HG02759 (cell line): ENCODE data around the gene CZIB.
"Not testable (repeated sequence)": the region's sequence is repeated elsewhere in the genome, so short reads cannot be mapped to it uniquely, and the experiment has no call there.

Experiments used
- ATAC-seq: cut with Tn5 transposase; IDR thresholded peaks from one replicate; pipeline ENCODE4 v1.9.1; 2021; ENCODE audit warnings: mild to moderate bottlenecking, moderate library complexity; ENCODE audit not compliant: unreplicated experiment

The CZIB gene

DNA sequence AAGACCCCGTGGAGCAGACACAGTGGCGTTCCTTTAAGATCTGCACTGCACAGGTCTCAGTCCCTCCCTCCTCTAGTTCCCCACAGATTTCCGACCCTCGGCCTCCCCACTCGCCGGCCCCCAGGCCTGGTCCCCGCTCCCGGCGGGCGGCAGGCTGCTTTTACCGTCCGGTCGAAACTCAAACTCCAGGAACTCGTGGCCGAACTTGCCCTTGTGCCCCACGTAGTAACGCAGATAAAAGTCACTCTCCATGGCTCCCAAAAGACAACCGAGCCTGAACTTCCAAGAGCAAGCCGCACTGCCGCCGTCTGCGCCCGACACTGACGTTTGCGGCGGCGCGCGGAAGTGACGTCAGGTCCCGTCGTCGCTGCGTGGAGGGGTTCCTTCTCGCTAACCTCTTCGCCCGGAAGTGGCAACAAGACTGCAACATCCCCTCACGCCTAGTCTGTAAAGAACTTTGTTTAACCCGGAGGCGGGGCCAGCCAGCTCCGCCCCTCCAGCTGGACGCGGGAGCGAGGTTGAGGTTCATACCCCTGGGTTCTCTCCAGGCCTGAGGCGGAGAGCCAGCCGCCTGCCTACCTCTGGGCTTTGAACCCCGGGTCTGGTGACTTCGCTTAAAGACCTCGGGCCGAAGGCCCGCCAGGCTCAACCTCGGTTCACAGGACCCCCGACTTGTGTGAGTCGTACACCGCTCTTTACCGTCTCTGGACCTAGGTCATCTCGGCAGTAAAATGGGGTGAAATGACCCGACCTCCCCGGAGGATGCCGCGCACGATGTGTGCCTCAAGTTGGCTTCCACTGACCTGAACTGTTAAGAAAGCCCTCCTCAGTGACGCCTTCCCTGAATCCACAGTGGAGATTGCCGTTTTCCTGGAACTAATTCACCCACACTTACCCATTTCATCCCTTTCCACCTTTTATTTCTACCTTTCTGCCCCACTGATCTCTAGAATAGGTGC, 18.0 kb upstream of the CZIB start, which contains the start of gene MAGOH:
MAGOH (minus strand) TSS at position 322 of the 959 bp plus-strand sequence; CDS start at position 252, 70 bp downstream.
- peak; percentile 99 for ATAC-seq

DNA sequence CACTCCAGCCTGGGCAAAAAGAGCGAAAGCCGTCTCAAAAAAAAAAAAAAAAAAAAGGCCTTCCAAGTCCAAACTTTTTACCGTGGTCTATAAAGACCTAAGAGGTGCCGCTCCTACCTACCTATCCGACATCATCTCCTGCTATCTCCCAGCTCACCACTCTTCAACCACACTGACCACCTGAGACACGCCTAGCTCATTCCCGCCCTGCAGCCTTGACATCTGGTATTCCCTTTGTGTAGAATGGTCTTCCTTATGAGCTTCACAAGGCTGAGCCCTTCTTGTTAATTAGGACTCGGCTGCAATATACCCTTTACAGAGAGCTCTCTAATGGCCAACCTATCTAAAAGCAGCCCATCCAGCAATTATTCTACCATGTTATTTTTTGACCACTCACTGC, 17.2 kb upstream of the CZIB start:
- no peak for ATAC-seq

DNA sequence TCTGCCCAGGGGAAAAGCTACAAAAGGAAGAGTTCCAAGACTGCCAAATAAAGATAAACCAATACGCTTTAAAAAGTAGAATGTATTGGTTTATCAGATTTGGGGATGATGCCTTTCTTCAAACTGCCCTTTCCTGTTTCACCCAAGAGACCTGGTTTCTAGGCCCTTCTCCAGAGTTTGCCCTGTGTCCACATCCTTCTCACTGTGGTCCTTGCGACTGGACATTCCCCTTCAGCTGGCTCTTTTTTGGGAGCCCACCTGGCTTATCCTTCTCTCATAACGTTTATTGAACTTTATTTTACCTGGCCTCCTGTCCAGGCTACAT, 490 bp upstream of the CZIB start:
- no peak for ATAC-seq

DNA sequence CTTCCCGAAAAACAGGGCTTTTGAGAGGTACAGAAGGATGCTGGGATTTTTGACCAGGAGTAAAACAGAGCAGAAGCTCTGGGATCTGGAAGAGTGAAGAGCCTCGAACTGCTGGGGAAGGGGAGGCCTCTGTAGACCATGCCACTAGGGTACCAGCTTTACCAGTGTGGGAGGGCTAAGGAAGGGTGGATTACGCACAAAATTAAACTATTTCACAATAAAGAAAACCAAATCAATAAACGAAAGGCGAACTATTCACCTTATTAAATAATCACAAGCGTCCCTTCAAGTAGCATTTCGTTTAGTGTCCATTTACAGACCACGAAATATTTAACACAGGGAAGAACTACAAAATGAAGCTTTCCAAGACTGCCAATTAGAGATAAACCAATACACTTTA, 723 bp downstream of the CZIB start:
- no peak for ATAC-seq

DNA sequence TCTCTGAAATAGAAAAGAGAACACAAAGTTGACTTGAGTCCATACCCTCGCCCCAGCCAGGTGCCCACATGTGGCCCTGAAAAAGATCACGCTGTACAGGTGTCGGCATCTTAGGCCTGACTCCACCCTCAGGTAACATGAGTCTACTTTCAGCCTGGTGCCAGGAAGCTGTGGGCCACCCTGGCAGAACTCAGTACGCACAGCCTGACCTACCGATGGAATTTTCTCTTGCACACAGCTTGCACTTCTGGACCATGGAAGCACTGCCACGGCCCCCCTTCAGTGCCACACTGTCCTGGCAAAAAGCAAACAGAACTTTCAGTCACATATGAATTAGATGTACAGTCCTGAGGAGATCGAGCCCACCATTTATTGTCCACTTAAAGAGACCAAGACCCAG, 2.2 kb downstream of the CZIB start:
- no peak for ATAC-seq

DNA sequence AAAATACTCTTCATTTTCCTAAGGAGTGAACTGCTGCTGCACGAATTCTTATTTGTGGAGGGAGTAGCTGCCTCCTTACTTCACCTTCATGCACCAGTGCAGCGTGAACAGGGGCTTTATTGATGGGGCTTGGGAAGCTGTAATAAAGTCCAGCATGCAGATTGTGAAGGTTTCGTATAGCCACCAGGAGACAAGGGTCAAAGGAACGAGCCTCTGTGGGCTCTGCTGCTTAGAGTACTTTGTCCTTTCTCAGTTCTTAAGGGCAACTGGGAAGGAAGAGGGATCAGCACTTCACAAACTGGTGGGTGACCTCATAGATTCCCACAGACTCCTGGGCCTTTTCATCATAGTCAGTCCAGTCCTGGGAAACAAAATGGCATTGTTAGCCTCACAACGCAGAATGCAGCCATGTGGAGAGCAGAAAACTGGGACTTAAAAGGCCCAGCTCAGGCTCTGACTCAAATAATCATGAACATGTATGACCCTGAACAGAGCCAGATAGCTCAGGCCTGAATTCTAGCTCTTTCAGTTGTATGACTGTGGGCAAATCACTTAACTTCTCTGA, 6.0 kb downstream of the CZIB start:
- no peak for ATAC-seq

DNA sequence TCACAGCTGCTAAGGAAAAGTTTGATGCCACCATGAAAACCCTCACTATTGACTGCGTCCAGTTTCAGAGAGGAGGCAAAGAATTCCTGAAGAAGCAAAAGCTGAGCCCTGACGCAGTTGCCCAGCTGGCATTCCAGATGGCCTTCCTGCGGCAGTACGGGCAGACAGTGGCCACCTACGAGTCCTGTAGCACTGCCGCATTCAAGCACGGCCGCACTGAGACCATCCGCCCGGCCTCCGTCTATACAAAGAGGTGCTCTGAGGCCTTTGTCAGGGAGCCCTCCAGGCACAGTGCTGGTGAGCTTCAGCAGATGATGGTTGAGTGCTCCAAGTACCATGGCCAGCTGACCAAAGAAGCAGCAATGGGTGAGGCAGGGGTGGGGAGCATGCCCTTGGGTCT, 9.5 kb downstream of the CZIB start:
- no peak for ATAC-seq

DNA sequence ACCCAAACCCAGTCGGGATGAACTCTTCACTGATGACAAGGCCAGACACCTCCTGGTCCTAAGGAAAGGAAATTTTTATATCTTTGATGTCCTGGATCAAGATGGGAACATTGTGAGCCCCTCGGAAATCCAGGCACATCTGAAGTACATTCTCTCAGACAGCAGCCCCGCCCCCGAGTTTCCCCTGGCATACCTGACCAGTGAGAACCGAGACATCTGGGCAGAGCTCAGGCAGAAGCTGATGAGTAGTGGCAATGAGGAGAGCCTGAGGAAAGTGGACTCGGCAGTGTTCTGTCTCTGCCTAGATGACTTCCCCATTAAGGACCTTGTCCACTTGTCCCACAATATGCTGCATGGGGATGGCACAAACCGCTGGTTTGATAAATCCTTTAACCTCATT, 10.1 kb downstream of the CZIB start:
- no peak for ATAC-seq

DNA sequence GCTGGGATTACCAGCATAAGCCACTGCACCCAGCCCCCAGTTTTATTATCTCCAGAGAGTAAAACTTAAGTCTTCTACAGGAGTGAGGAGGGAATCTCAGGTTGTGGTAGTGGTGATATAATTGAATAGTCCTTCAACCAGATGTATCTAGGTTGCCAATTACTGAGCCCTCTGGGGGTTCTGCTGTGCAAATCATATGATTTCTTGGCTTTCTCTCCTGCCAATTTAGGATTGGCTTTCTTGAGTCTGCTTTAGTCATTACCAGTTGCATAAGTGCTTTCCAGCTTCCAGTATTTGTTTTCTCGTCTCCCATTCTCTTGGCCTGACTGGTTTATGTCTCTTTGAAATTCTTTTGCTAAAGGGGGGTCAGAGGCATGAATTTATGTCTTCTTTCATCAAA, 12.7 kb downstream of the CZIB start:
- ATAC-seq = no peak

DNA sequence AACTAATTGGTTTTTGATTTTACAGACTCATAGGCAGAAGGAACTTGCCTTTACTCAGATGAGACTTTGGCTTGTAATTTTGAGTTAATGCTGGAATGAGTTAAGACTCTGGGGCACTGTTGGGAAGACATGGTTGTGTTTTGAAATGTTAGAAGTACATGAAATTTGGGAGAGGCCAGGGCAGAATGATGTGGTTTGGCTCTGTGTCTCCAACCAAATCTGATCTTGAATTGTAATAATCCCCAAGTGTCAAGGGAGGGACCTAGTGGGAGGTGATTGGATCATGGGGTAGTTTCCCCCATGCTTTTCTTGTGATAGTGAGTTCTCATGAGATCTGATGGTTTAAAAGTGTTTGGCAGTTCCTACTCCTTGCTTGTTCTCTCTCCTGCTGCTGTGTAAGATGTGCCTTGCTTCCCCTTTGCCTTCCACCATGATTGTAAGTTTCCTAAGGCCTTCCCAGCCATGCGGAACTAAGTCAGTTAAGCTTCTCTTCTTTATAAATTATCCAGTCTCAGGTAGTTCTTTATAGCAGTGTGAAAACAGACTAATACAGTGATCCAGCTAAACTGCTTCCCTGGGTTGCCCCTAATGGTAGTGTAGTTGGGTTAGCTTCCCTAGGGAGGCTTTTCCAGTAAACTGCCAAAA, 13.6 kb downstream of the CZIB start:
- ATAC-seq = no peak

DNA sequence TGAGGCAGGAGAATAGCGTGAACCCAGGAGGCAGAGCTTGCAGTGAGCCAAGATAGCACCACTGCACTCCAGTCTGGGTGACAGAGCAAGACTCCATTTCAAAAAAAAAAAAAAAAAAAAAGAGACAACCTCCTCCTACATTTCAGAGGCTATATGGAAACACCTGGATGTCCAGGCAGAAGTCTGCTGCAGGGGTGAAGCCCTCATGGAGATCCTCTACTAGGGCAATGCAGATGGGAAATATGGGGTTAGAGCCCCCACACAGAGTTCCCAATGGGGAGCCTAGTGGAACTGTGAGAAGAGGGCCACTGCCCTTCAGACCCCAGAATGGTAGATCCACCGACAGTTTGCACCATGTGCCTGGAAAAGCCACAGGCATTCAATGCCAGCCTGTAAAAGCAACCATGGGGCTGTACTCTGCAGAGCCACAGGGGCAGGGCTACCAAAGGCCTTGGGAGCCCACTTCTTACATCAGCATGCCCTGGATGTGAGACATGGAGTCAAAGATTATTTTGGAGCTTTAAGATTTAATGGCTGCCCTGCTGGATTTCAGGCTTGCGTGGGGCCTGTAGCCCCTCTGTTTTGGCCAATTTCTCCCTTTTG, 14.2 kb downstream of the CZIB start:
- not testable (repeated sequence) for ATAC-seq

DNA sequence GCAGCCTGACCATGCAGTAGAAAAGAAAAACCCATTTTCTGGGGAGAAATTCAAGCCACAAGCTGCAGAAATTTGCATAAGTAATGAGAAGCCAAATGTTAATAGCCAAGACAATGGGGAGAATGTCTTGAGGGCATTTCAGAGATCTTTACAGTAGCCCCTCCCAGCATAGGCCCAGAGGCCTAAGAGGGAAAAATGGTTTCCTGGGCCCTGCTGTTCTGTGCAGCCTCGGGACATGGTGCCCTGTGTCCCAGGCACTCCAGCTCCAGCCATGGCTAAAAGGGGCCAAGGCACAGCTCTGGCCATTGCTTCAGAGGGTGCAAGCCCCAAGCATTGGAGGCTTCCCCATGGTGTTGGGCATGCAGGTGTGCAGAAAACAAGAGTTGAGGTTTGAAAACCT, 14.9 kb downstream of the CZIB start:
- ATAC-seq = not testable (repeated sequence)

DNA sequence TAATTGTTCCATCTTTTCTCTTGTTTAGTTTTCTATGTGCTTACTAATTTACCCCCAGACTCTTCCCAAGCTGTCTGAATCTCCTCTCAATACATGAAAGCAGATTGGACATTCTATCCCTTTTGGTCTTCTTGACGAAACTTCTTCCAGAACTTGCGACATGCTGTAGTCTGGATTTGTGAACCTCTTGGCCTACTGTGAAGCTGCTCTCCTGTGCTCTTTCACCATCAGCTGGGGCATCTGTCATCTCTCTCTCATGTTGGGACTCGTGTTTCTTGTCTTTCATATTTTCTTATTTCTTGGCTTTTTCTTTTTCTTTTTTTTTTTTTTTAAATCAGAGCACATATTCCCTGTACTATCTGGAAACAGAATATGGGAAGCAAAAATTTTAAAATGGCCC, 17.0 kb downstream of the CZIB start:
- no peak for ATAC-seq

DNA sequence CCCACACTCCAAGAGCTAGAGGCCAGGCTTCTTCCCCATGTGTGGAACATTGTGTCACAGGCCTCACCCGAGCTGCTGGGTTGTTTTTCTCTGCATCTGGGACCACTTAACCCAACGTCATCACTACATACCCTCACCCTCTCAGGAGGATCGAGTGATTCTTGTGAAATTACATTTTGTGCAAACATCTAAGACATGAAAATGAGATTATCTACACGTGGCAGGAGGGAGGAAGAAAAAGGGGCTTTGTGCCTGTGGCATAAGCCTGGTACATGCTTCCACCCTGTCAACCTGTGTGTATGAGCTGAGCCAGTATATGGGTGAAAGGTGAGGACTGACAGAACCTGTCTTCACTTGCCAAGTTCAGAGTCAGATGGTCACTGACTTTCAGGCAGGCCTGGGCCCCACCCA, 22.2 kb downstream of the CZIB start:
- no peak for ATAC-seq

DNA sequence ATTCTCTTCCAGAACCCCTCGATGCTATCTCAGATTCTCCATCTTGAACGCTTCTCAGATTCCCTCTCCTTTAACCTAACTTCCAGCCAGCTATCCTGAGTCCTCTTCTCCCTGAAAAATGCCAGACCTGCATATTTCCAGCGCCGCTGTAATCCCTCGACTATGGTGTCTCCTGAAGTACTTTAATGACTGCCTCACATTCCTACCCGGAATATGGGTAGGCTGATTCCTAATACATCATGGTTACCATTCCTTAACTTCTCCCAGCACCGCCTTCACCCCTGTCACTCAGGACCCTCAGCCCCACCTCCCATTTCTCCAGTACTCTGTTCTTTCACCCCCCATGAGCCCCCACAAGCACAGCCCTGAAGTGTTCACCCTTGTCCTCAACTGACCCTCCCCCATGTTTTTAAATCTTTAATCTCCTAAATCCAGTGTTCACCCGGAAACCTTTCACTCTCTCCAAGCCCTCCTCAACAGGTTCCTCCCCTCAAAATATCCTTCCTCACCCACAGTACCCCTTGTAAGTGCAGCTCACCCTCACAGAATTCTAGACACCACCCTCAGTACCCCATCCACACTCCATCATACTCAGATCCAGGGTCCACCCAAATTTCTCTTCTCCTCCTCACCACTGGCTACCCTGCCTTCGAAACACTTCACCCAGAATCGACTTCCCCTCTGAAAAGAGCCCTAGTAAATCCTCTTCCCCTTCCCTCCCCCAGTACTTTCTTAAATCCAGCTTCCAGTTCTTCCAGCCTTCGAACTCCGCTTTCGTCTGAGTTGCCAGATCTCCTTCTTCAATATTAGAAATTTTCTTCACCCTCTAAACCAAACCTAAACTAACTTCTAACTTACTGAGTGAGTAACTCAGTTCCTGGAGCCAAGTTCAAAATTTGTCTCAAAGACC, 22.9 kb downstream of the CZIB start:
- no peak for ATAC-seq

DNA sequence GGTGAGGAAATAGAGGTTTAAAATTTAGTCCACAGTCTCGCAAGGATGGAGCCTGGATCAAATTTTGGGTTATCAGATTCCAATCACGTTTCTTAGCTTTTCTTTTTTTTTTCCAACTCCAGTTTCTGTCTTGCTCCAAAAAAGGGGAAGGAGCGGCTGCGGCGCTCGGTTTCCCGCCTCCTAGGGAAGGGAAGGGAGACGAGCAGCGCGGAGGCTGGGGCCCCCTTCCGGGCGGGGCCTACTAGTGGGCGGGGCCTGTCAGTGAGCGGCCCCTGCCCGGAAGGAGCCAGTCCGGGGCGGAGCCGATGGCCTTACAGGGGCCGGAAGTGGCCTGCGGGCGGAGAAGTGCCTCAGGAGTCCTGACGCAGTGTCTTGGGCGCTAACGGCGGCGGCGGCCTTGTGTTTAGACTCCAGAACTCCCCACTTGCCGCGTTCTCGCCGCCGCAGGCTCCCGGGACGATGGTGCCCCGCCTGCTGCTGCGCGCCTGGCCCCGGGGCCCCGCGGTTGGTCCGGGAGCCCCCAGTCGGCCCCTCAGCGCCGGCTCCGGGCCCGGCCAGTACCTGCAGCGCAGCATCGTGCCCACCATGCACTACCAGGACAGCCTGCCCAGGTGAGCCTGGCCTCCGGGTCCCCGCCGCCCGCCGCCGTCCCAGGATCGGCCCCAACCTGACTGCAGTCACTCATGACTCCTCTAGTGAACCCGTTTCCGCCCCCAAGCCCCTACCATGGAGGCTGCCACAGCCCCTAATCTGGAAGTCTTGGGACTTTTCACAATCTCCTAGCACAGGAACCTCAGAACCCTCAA, 23.7 kb downstream of the CZIB start, which contains the start of gene CPT2:
CPT2 (plus strand) TSS at position 340 of the 806 bp plus-strand sequence; CDS start at position 460, 120 bp downstream.
- peak; percentile 100 for ATAC-seq

DNA sequence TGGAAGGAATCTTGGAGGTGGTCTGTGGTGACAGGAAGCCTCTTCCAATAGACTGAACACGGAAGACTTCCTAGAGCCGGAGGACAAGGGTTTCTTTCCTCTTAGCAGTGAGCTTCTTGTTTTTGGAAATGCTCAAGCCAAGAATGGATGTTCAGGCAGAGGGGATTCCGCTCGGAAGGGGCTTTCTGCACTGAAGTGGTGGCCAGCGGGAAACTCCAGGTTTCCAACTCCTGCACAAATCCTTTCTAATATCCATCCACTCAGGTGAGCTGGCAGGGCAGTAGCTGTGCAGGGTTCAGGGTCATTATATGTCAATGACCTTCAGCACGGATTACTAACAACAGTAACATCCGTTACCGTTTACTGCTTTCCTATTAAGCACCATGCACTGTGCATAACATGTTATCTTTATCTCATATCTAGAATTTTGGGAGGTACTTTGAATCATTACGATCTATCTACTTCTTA, 24.4 kb downstream of the CZIB start:
- ATAC-seq = peak; percentile 16

DNA sequence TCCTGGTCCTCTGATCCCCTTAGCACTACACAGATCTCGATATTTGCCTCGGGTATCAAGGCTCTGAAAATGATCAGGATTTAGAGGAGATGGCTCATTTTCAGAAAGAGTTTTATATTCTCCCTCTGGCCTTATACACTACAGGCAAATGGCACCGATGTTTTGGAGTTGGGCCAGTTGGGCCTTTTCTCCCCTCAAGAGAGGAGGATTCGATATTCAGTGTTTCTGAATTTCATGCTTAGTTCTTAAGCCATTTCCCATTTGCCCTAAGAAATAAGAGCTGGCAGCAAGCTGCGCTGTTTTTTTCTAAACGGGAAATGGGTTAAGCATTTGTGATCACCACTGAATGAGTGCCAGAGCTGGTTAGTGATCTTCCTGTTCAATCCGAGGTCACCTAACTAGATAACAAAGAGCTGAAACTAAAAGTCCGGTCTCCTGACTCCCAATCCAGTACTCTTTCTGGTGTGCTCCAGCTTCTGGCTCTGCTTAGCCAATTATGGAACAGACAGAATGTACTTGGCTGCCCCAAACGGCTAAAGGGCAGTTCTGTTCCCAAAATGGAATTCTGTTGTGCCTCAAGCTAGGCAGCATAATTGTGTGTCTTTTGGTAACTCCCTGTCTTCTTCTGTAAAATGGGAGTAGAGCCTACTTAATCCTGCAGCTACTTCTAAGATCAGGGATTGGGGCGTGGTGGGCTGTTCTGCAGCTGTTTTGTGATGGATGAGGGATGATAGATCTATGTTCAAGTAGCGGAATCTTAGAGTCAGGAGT, 25.0 kb downstream of the CZIB start:
- no peak for ATAC-seq

DNA sequence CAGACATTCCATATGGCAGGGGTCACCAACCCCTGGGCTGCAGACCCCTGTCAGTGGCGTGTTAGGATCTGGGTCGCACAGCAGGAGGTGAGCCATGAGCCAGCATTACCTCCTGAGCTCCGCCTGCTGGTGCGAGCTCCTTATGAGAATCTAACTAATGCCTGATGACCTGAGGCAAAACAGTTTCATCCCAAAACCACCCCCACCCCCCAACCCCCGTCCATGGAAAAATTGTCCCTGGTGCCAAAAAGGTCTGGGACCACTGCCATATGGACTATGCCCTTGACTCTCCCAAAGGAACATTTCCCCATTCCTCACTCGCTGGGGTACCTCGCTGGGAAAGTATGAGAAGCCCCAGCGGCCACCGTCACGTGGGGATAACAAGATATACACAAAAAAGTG, 30.2 kb downstream of the CZIB start:
- ATAC-seq = no peak
